Measurements from ENCODE around the gene THAP3.

Gene THAP3

GRCh38 chr1:6594977-6595740, 29.5 kb upstream of the THAP3 start:
- Histone ChIP-seq H3K4me3 (ENCODE audit: low read length, poor library complexity, severe bottlenecking) (no peak overlapping the region), H3K27me3 (ENCODE audit: insufficient read depth, low read length, poor library complexity, severe bottlenecking) (no peaks in the 10 kb centered on the region), H3K9me2 (replicated peaks; ENCODE audit: low read depth, low read length) (no peaks in the 10 kb centered on the region), H3K4me2 (ENCODE audit: low read depth, low read length, poor library complexity, severe bottlenecking) (no peak overlapping the region), H4K20me1 (ENCODE audit: insufficient read depth, low read length, poor library complexity, severe bottlenecking) (peaks cover 31% of the 10 kb centered on the region), H2AFZ (ENCODE audit: low read length) (no peak overlapping the region), H3F3A (ENCODE audit: low read depth) (no peaks in the 10 kb centered on the region), H3K36me3 (ENCODE audit: insufficient read depth, low read length) (peaks cover 59% of the 10 kb centered on the region; the same call in 1 of the 2 replicates), H3K79me2 (ENCODE audit: insufficient read depth, low read length) (peaks cover 45% of the 10 kb centered on the region), H3K9ac (ENCODE audit: low read depth, low read length, poor library complexity, severe bottlenecking) (no peak overlapping the region), H3K9me3 (ENCODE audit: insufficient read depth, low read depth, low read length) (no peaks in the 10 kb centered on the region), H3K4me1 (ENCODE audit: insufficient read depth, low read length, poor library complexity, severe bottlenecking) (peaks cover 21% of the 10 kb centered on the region)
- TF ChIP-seq CTCF (conservative IDR thresholded peaks at IDR 0.05; ENCODE audit: low read length) (no peak), EZH2phosphoT487 (IDR thresholded peaks at IDR 0.05; ENCODE audit: borderline replicate concordance) (no peak)

- no peak overlapping the region for H3K9ac ChIP-seq (ENCODE audit: low read depth, low read length, poor library complexity, severe bottlenecking)
- peaks cover 57% of the 10 kb centered on the region for H3K79me2 ChIP-seq (ENCODE audit: insufficient read depth, low read length)
- H3K4me2 ChIP-seq (ENCODE audit: low read depth, low read length, poor library complexity, severe bottlenecking): peak overlapping the region; percentile 41
- H3K9me3 ChIP-seq (ENCODE audit: insufficient read depth, low read depth, low read length): no peaks in the 10 kb centered on the region
- peaks cover 38% of the 10 kb centered on the region for H4K20me1 ChIP-seq (ENCODE audit: insufficient read depth, low read length, poor library complexity, severe bottlenecking)
- TF ChIP-seq EZH2phosphoT487 (IDR thresholded peaks at IDR 0.05; ENCODE audit: borderline replicate concordance): no peak
- no peak for TF ChIP-seq CTCF (conservative IDR thresholded peaks at IDR 0.05; ENCODE audit: low read length)
- no peak overlapping the region for H3K4me3 ChIP-seq (ENCODE audit: low read length, poor library complexity, severe bottlenecking)
- H3F3A ChIP-seq (ENCODE audit: low read depth): no peaks in the 10 kb centered on the region
- H3K27me3 ChIP-seq (ENCODE audit: insufficient read depth, low read length, poor library complexity, severe bottlenecking): no peaks in the 10 kb centered on the region
- H2AFZ ChIP-seq (ENCODE audit: low read length): no peak overlapping the region
- H3K9me2 ChIP-seq (replicated peaks; ENCODE audit: low read depth, low read length): no peaks in the 10 kb centered on the region
- peaks cover 28% of the 10 kb centered on the region for H3K4me1 ChIP-seq (ENCODE audit: insufficient read depth, low read length, poor library complexity, severe bottlenecking)
- H3K36me3 ChIP-seq (ENCODE audit: insufficient read depth, low read length): peaks cover 57% of the 10 kb centered on the region; the same call in 1 of the 2 replicates
These were observed 28.3 kb upstream of the THAP3 start for GRCh38 chr1:6596351-6596750.

GRCh38 chr1:6596886-6597776, 27.5 kb upstream of the THAP3 start:
- no peaks in the 10 kb centered on the region for H3F3A ChIP-seq (ENCODE audit: low read depth)
- H3K9me2 ChIP-seq (replicated peaks; ENCODE audit: low read depth, low read length): no peaks in the 10 kb centered on the region
- no peaks in the 10 kb centered on the region for H3K9me3 ChIP-seq (ENCODE audit: insufficient read depth, low read depth, low read length)
- H3K79me2 ChIP-seq (ENCODE audit: insufficient read depth, low read length): peaks cover 65% of the 10 kb centered on the region
- peak overlapping the region; percentile 41 for H3K4me2 ChIP-seq (ENCODE audit: low read depth, low read length, poor library complexity, severe bottlenecking)
- H2AFZ ChIP-seq (ENCODE audit: low read length): no peak overlapping the region
- no peak overlapping the region for H3K9ac ChIP-seq (ENCODE audit: low read depth, low read length, poor library complexity, severe bottlenecking)
- peak overlapping the region; percentile 11 for H3K4me3 ChIP-seq (ENCODE audit: low read length, poor library complexity, severe bottlenecking)
- TF ChIP-seq CTCF (conservative IDR thresholded peaks at IDR 0.05; ENCODE audit: low read length): no peak
- no peak for TF ChIP-seq EZH2phosphoT487 (IDR thresholded peaks at IDR 0.05; ENCODE audit: borderline replicate concordance)
- H3K27me3 ChIP-seq (ENCODE audit: insufficient read depth, low read length, poor library complexity, severe bottlenecking): no peaks in the 10 kb centered on the region
- H3K36me3 ChIP-seq (ENCODE audit: insufficient read depth, low read length): peaks cover 57% of the 10 kb centered on the region; the same call in 1 of the 2 replicates
- peaks cover 42% of the 10 kb centered on the region for H4K20me1 ChIP-seq (ENCODE audit: insufficient read depth, low read length, poor library complexity, severe bottlenecking)
- peaks cover 28% of the 10 kb centered on the region for H3K4me1 ChIP-seq (ENCODE audit: insufficient read depth, low read length, poor library complexity, severe bottlenecking)
